GM19351 (cell line): ENCODE data around the gene ZDHHC11.
"Not testable (repeated sequence)": the region's sequence is repeated elsewhere in the genome, so short reads cannot be mapped to it uniquely, and the experiment has no call there.

ENCODE experiments used
- ATAC-seq: cut with Tn5 transposase; IDR thresholded peaks from one replicate; pipeline ENCODE4 v1.9.1; 2021; ENCODE audit warnings: mild to moderate bottlenecking, moderate library complexity; ENCODE audit not compliant: unreplicated experiment

ZDHHC11 gene

GRCh38 chr5:860506-861150 is 9.8 kb upstream of the ZDHHC11 start:
- ATAC-seq: no peak

DNA sequence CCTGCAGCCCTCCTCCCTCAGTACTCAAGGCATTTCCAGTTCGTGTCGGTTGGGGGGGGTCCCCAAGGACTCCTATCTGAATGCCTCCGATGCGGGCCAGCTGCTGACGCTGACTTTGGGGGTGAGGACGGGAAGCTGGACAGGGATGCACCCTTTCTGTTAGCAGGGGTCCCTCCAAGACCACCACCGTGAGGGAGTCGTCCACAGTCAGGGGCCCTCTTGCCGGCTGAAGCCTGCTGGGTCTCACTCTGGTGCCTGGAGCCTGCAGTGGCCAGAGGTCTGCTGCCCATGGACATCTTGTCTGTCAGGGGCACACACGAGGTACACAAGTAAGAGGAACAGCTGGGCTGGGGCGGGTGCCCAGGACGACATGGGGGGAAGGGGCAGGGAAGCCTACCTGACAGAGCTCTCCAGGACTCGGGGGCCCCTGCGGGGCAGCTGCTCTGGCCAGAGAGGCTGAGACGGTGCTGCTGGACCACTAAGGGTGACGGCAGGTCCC is 9.1 kb upstream of the ZDHHC11 start:
- no peak for ATAC-seq

GRCh38 chr5:859391-859790 is 8.6 kb upstream of the ZDHHC11 start:
- ATAC-seq: no peak

- no peak for ATAC-seq
Measured at GRCh38 chr5:858726-859125, 7.9 kb upstream of the ZDHHC11 start.

GRCh38 chr5:856531-857425 is 6.0 kb upstream of the ZDHHC11 start:
- ATAC-seq: no peak

DNA sequence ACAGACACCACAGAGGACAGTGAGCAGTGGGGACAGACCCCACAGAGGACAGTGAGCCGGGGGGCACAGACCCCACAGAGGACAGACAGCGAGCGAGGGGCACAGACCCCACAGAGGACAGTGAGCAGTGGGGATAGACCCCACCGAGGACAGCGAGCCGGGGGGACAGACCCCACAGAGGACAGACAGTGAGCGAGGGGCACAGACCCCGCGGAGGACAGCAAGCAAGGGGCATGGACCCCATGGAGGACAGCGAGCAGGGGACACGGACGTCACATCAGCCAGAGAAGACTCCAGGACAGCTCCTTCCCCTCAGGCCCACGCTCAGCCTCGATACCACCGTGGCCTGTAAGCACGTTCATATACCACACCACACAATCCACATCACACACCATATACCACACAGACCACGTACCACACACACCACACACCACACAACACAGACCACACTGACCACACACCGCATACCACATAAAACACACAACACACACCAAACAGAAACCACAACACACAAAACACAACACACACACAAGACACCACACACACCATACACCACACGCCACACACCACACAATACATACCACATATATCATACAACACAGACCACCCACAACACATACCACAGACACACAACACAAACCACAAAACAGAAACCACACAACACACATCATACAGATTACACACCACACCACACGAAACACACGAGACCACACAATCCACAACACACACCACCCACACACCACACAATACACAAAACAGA is 5.2 kb upstream of the ZDHHC11 start:
- no peak for ATAC-seq

DNA sequence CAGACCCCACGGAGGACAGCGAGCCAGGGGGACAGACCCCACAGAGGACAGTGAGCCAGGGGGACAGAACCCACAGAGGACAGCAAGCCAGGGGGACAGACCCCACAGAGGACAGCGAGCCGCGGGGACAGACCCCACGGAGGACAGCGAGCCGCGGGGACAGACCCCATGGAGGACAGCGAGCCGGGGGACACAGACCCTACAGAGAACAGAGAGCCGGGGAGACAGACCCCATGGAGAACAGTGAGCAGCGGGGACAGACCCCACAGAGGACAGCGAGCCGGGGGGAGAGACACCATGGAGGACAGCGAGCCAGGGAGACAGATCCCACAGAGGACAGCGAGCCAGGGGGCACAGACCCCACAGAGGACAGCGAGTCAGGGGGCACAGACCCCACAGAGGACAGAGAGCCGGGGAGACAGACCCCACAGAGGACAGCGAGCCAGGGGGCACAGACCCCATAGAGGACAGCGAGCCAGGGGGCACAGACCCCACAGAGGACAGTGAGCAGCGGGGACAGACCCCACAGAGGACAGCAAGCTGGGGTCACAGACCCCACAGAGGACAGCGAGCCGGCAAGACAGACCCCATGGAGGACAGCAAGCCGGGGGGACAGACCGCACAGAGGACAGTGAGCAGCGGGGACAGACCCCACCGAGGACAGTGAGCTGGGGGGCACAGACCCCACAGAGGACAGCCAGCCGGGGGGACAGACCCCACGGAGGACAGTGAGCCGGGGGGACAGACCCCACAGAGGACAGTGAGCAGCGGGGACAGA is 4.4 kb upstream of the ZDHHC11 start:
- no peak for ATAC-seq

DNA sequence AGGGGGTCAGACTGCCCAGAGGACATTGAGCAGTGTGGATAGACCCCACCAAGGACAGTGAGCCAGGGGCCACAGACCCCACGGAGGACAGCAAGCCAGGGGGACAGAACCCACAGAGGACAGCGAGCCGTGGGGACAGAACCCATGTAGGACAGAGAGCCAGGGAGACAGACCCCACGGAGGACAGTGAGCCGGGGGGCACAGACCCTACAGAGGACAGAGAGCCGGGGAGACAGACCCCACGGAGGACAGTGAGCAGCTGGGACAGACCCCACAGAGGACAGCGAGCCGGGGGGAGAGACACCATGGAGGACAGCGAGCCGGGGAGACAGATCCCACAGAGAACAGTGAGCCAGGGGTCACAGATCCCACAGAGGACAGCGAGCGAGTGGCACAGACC is 3.4 kb upstream of the ZDHHC11 start:
- no peak for ATAC-seq

GRCh38 chr5:853416-854090 is 2.8 kb upstream of the ZDHHC11 start:
- ATAC-seq: not testable (repeated sequence)

DNA sequence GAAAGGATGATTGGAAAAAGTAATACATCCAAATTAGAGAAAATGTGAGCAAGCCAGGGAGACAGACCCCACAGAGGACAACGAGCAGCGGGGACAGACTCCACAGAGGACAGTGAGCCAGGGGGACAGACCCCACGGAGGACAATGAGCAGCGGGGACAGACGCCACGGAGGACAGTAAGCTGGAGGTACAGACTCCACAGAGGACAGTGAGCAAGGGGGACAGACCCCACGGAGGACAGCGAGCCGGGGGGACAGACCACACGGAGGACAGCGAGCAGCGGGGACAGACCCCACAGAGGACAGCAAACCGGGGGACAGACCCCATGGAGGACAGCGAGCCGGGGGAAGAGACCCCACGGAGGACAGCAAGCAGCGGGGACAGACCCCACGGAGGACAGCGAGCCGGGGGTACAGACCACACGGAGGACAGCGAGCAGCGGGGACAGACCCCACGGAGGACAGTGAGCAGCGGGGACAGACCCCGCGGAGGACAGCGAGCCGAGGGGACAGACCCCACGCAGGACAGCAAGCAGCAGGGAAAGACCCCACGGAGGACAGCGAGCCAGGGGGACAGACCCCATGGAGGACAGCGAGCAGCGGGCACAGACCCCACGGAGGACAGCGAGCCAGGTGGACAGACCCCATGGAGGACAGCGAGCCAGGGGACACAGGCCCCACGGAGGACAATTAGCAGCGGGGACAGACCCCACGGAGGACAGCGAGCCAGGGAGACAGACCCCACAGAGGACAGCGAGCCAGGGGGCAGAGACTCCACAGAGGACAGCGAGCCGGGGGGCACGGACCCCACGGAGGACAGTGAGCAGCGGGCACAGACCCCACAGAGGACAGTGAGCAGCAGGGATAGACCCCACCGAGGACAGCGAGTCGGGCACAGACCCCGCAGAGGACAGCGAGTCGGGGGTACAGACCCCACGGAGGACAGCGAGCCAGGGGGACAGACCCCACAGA is 1.9 kb upstream of the ZDHHC11 start:
- no peak for ATAC-seq

DNA sequence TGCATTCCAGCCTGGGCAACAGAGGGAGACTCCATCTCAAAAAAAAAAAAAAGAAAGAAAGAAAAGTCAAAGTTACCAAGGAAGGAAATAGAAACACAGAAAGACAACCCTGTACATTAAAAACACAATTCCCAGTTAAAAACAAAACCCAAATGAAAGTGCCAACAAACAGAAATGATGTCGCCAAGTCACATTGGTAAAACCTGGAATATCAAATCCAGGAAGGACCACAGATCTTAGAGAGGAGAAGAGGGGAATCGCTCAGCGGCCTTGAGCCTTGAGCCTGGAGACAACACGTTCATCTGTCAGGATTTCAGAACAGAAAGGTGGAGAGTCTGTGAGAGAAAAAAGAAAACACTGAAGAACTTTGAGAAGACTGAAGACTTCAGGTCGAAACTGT is 1.2 kb upstream of the ZDHHC11 start:
- no peak for ATAC-seq

GRCh38 chr5:851553-851952 is 767 bp upstream of the ZDHHC11 start:
- ATAC-seq: no peak

- ATAC-seq: no peak
Measured at GRCh38 chr5:851076-851475, 290 bp upstream of the ZDHHC11 start.

- ATAC-seq: no peak
Measured at GRCh38 chr5:849651-850301, 1.0 kb downstream of the ZDHHC11 start.

DNA sequence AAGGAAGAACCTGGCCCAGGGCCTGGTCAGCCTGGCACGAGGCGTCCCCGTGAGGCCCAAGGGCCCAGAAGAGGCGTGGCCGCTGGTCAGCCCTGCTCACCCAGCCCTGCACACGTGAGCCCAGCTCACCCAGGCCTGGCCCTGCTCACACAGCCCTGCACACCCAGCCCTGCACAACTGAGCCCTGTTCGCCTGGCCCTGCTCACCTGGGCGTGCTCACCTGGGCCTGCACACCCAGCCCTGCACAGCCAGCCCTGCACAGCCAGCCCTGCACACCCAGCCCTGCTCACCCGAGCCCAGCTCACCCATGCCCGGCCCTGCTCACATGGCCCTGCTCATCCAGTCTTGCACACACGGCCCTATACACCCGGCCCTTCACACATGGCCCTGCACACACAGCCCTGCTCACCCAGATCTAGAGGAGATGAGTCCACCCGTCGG is 2.1 kb downstream of the ZDHHC11 start:
- ATAC-seq: no peak

- ATAC-seq: not testable (repeated sequence)
Measured at GRCh38 chr5:847736-848135, 3.0 kb downstream of the ZDHHC11 start.

DNA sequence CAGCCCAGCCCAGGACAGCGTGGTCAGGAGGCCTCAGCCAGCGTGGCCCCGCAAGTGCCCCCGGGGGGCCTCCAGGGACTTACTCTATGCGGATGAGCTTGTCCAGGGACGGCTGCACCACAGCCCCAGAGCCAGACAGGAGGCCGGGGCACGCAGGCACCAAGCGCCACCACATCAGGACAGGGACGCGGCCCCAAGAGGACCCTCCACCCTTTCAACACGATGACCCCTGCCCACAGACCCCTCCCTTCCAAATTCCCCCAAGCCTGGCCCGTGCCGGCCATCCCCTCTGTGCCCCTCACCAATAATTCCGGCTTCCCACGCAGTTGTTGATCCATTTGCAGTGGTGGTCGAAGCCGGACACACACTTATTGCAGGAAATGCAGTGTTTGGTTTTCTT is 3.6 kb downstream of the ZDHHC11 start:
- ATAC-seq: not testable (repeated sequence)

DNA sequence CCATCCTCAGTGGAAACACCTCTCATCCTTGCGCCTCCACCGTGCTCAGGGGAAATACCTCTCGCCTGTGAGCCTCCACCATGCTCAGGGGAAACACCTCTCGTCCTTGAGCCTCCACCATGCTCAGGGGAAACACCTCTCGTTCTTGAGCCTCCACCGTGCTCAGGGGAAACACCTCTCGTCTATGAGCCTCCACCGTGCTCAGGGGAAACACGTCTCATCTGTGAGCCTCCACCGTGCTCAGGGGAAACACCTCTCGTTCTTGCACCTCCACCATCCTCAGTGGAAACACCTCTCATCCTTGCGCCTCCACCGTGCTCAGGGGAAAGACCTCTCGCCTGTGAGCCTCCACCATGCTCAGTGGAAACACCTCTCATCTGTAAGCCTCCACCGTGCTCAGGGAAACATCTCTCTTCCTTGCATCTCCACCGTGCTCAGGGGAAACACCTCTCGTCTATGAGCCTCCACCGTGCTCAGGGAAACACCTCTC is 4.1 kb downstream of the ZDHHC11 start:
- peak; percentile 52 for ATAC-seq
